EH (cell line): ENCODE results near the gene UBXN2A.

Experiments
- DNase-seq: peaks from one replicate; pipeline ENCODE4 v3.0.0-alpha.2; 2015; ENCODE audit warnings: low read depth

UBXN2A gene

GRCh38 chr2:24011250-24012104, 71.2 kb downstream of the UBXN2A start:
- DNase-seq: no peak

GRCh38 chr2:24012521-24013188, 72.4 kb downstream of the UBXN2A start:
- DNase-seq: no peak

- DNase-seq: peak; percentile 15
These were observed 74.6 kb downstream of the UBXN2A start for GRCh38 chr2:24014902-24015301.

- peak; percentile 93 for DNase-seq
These were observed 75.5 kb downstream of the UBXN2A start for GRCh38 chr2:24015562-24016375.

GRCh38 chr2:24016376-24016761, 76.1 kb downstream of the UBXN2A start:
- peak; percentile 32 for DNase-seq

GRCh38 chr2:24016853-24017703, 76.8 kb downstream of the UBXN2A start:
- DNase-seq: no peak

GRCh38 chr2:24017711-24018110, 77.4 kb downstream of the UBXN2A start:
- no peak for DNase-seq

- no peak for DNase-seq
These were observed 78.0 kb downstream of the UBXN2A start for GRCh38 chr2:24018241-24018640.

- no peak for DNase-seq
These were observed 79.5 kb downstream of the UBXN2A start for GRCh38 chr2:24019729-24020128.

GRCh38 chr2:24020244-24020643, 80.0 kb downstream of the UBXN2A start:
- no peak for DNase-seq

- peak; percentile 22 for DNase-seq
These were observed 81.1 kb downstream of the UBXN2A start for GRCh38 chr2:24021122-24021998.

GRCh38 chr2:24022324-24022974, 82.2 kb downstream of the UBXN2A start:
- DNase-seq: no peak

GRCh38 chr2:24022975-24023575, 82.8 kb downstream of the UBXN2A start:
- no peak for DNase-seq

- DNase-seq: peak; percentile 61
These were observed 83.8 kb downstream of the UBXN2A start for GRCh38 chr2:24024018-24024417.

GRCh38 chr2:24024996-24025663, 84.9 kb downstream of the UBXN2A start:
- DNase-seq: no peak

- no peak for DNase-seq
These were observed 86.0 kb downstream of the UBXN2A start for GRCh38 chr2:24026233-24026632.

GRCh38 chr2:24038786-24039499, 98.7 kb downstream of the UBXN2A start:
- no peak for DNase-seq

GRCh38 chr2:24040511-24040910, 100.2 kb downstream of the UBXN2A start:
- DNase-seq: peak; percentile 31
